HG03354 (cell line): Measurements from ENCODE around the gene B4GAT1.
"Not testable (repeated sequence)": the region's sequence is repeated elsewhere in the genome, so short reads cannot be mapped to it uniquely, and the experiment has no call there.

ENCODE experiments used
- ATAC-seq: cut with Tn5 transposase; IDR thresholded peaks from one replicate; pipeline ENCODE4 v1.9.1; 2021; ENCODE audit warnings: mild to moderate bottlenecking; ENCODE audit not compliant: unreplicated experiment, poor library complexity, severe bottlenecking

Gene B4GAT1

GRCh38 chr11:66312549-66313320, 34.7 kb downstream of the B4GAT1 start:
- ATAC-seq: peak; percentile 58

- peak; percentile 76 for ATAC-seq
These were observed 35.4 kb downstream of the B4GAT1 start for GRCh38 chr11:66311965-66312548.

DNA sequence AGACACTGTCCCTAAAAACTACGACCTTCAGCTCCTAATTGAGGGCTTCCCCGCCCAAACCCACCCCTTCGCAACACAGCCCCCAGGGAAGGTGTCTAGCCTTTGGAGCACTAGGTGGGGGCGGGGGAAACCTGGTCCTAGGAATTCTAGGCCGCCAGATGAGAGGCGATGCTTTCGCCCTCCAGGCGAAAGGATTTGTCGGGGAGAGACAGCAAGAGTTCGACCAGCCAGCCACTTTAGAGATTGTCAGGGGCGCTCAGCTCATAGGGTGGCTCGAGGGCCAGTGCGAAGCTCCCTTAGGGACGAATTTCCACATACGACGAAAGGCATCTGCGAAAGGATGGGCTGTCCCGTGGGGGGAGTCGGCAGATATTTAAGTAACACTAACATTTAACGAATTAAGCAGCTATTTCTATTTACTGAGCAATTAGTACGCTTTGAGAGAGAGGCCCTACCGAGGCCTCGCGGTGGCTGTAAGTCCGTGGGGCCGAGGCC, 35.9 kb downstream of the B4GAT1 start:
- no peak for ATAC-seq

GRCh38 chr11:66310803-66311440, 36.5 kb downstream of the B4GAT1 start:
- ATAC-seq: not testable (repeated sequence)

DNA sequence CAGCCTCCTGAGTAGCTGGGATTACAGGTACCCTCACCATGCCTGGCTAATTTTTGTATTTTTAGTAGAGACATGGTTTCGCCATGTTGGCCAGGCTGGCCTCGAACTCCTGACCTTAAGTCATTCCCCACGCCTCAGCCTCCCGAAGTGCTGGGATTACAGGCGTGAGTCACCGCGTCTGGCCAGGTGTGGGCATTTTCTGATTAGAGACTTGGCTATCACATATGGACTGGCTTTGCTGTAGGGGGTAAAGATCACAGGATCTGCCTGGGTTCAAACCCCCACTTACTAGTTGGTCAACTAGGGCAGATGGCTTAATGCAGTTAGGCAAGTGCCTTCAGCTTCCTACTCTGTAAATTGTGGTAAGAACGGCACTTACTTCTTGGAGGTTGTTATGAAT, 37.1 kb downstream of the B4GAT1 start:
- ATAC-seq: no peak

DNA sequence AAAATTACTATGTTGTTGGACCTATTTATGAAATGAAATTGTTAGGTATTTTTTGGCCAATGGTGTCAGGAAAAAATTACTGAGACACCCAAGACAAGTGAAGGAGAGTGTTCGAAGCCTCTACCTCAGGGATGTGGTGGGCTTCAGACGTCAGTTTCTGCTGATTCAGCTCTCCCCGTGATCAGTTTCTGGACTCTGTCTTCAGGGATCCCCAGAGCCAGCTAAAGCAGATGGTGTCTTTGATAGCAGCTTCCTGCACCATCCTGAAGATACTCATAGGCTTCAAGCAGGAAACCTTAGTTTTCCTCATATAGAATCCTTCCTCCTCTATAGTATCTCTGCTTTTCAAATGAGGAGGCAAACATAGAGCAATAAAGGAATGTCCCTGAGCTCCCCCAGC, 38.0 kb downstream of the B4GAT1 start:
- ATAC-seq: no peak

DNA sequence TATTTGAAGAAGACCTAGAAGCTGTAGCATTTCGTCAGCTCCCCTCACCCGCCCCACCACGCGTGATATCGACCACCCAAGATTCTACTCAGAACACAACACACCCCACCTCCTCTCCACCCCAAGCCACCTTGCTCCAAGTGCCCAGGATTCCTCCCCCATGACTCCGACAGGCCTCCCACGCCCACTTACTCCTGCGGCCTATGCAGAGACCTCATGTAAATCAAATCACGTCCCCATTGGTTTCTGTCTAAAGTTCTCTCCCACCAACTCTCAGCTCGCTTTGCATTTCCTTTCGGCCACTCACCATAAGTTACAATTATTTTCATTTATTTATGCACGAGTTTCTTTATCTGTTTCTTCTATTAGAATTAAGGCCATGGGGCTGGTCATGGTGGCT, 44.8 kb downstream of the B4GAT1 start:
- ATAC-seq: no peak

DNA sequence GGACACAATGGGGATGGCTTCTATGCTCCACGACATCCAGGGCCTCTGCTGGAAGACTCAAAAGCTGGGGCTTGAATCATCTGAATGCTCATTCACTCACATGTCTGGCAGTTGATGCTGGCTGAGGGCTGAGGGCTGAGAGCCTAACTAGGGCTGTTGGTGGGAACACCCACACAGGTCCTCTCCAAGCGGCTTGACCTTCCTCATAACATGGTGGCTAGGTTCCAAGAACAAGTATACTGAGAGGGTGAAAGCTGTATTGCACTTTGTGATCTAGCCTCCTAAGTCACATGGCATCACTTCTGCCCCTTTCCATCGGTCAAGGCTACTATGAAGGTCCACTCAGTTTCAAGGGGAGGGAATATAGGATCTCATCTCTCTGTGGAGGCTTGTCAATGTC, 48.2 kb downstream of the B4GAT1 start:
- ATAC-seq: no peak

GRCh38 chr11:66297610-66298009, 49.8 kb downstream of the B4GAT1 start:
- ATAC-seq: no peak
